OCI-LY1 (cell line): Measurements from ENCODE around the gene POU4F3.

Experiments
- H2AFZ ChIP-seq: fragments of 200-600 bp; sonication (generic), shearing (Covaris generic); 2 replicates; pipeline ENCODE4 v1.6.0; 2014; ENCODE audit warnings: antibody characterized with exemption, mild to moderate bottlenecking, low read length
- H3F3A ChIP-seq: fragments of 200-600 bp; sonication (generic), shearing (Covaris generic); 2 replicates; pipeline ENCODE4 v1.6.0; 2014; ENCODE audit warnings: mild to moderate bottlenecking, antibody characterized with exemption, low read length, moderate library complexity; ENCODE audit not compliant: insufficient read depth
- H3K27ac ChIP-seq: fragments of 200-600 bp; sonication (generic); 2 replicates; pipeline ENCODE4 v1.5.1; 2014; ENCODE audit warnings: low read length, mixed run types, mild to moderate bottlenecking, low read depth; ENCODE audit not compliant: poor library complexity, severe bottlenecking
- H3K27me3 ChIP-seq: fragments of 200-600 bp; sonication (generic); 2 replicates; pipeline ENCODE4 v1.6.0; 2014; ENCODE audit warnings: antibody characterized with exemption, mild to moderate bottlenecking, low read length, moderate library complexity; ENCODE audit not compliant: insufficient read depth
- H3K36me3 ChIP-seq: fragments of 200-600 bp; sonication (generic); 2 replicates; pipeline ENCODE4 v1.6.1; 2014; ENCODE audit warnings: mild to moderate bottlenecking, antibody characterized with exemption, low read length, moderate library complexity, mixed read lengths; ENCODE audit not compliant: insufficient read depth
- H3K4me1 ChIP-seq: fragments of 200-600 bp; sonication (generic); 2 replicates; pipeline ENCODE4 v1.5.1; 2014; ENCODE audit warnings: mild to moderate bottlenecking, low read length, moderate library complexity; ENCODE audit not compliant: insufficient read depth, severe bottlenecking
- H3K4me2 ChIP-seq: fragments of 200-600 bp; sonication (generic), shearing (Covaris generic); 2 replicates; pipeline ENCODE4 v1.6.1; 2014; ENCODE audit warnings: low read length
- H3K4me3 ChIP-seq: fragments of 200-600 bp; sonication (generic); 2 replicates; pipeline ENCODE4 v1.5.1; 2014; ENCODE audit warnings: low read length, low read depth, mild to moderate bottlenecking, mixed read lengths; ENCODE audit not compliant: poor library complexity, severe bottlenecking
- H3K79me2 ChIP-seq: fragments of 200-600 bp; shearing (Covaris generic); 2 replicates; pipeline ENCODE4 v1.6.1; 2016; ENCODE audit warnings: mixed run types, low read length, mixed read lengths; ENCODE audit not compliant: insufficient read depth
- H3K9ac ChIP-seq: fragments of 200-600 bp; sonication (generic), shearing (Covaris generic); 2 replicates; pipeline ENCODE4 v1.6.1; 2014; ENCODE audit warnings: mild to moderate bottlenecking, low read length, mixed read lengths
- H3K9me2 ChIP-seq: fragments of 200-600 bp; sonication (generic), shearing (Covaris generic); 2 replicates; pipeline ENCODE4 v1.6.1; 2014; ENCODE audit warnings: low read depth, mild to moderate bottlenecking, low read length, mixed read lengths
- H3K9me3 ChIP-seq: fragments of 200-600 bp; shearing (Covaris generic); 2 replicates; pipeline ENCODE4 v1.6.1; 2014; ENCODE audit warnings: low read length, mixed read lengths
- H4K20me1 ChIP-seq: fragments of 200-600 bp; sonication (generic), shearing (Covaris generic); 2 replicates; pipeline ENCODE4 v1.6.0; 2016; ENCODE audit warnings: mild to moderate bottlenecking, low read length; ENCODE audit not compliant: insufficient read depth
- CTCF ChIP-seq: fragments of 200-600 bp; sonication (generic), shearing (Covaris generic); IDR thresholded peaks from 2 replicates; pipeline ENCODE4 v1.5.1; 2017; ENCODE audit warnings: mild to moderate bottlenecking, antibody characterized with exemption, low read length, moderate library complexity, mixed read lengths
- EZH2 ChIP-seq: fragments of 200-600 bp; sonication (generic), shearing (Covaris generic); IDR thresholded peaks from 2 replicates; pipeline ENCODE4 v1.8.0; 2017; ENCODE audit warnings: borderline replicate concordance, mixed run types, mild to moderate bottlenecking, antibody characterized with exemption, low read length, moderate library complexity, mixed read lengths

The POU4F3 gene

GRCh38 chr5:146368137-146368536 lies 29.5 kb downstream of the POU4F3 start:
- no peak for TF ChIP-seq EZH2
- no peak for TF ChIP-seq CTCF
- Histone ChIP-seq H3K79me2 (no peaks in the 10 kb centered on the region), H3K9me3 (no peaks in the 10 kb centered on the region), H3K4me3 (no peak overlapping the region), H3K9ac (no peak overlapping the region), H3K27me3 (no peaks in the 10 kb centered on the region), H3K9me2 (no peaks in the 10 kb centered on the region), H2AFZ (no peak overlapping the region), H3K4me2 (no peak overlapping the region), H3K27ac (no peak overlapping the region), H4K20me1 (no peaks in the 10 kb centered on the region), H3K36me3 (no peaks in the 10 kb centered on the region), H3K4me1 (no peaks in the 10 kb centered on the region), H3F3A (no peaks in the 10 kb centered on the region)

GRCh38 chr5:146369691-146370090 lies 31.1 kb downstream of the POU4F3 start:
- no peaks in the 10 kb centered on the region for H3K9me3 ChIP-seq
- no peak overlapping the region for H2AFZ ChIP-seq
- no peaks in the 10 kb centered on the region for H3F3A ChIP-seq
- no peak overlapping the region for H3K9ac ChIP-seq
- H3K79me2 ChIP-seq = no peaks in the 10 kb centered on the region
- no peaks in the 10 kb centered on the region for H3K36me3 ChIP-seq
- H4K20me1 ChIP-seq = no peaks in the 10 kb centered on the region
- no peak for TF ChIP-seq EZH2
- TF ChIP-seq CTCF = no peak
- H3K4me2 ChIP-seq = no peak overlapping the region
- no peak overlapping the region for H3K4me3 ChIP-seq
- no peaks in the 10 kb centered on the region for H3K9me2 ChIP-seq
- H3K27me3 ChIP-seq = no peaks in the 10 kb centered on the region
- H3K4me1 ChIP-seq = no peaks in the 10 kb centered on the region
- H3K27ac ChIP-seq = no peak overlapping the region

GRCh38 chr5:146376821-146377220 lies 38.2 kb downstream of the POU4F3 start:
- no peaks in the 10 kb centered on the region for H3K4me1 ChIP-seq
- H3K9me3 ChIP-seq = no peaks in the 10 kb centered on the region
- no peaks in the 10 kb centered on the region for H3K79me2 ChIP-seq
- 0 out of 2 replicates have a peak, but pooled peaks cover 5% of the 10 kb centered on the region for H3K27me3 ChIP-seq
- no peaks in the 10 kb centered on the region for H3K36me3 ChIP-seq
- TF ChIP-seq EZH2 (no peak), CTCF (no peak)
- no peak overlapping the region for H2AFZ ChIP-seq
- H3K9ac ChIP-seq = no peak overlapping the region
- H3K4me3 ChIP-seq = no peak overlapping the region
- H3K27ac ChIP-seq = no peak overlapping the region
- no peaks in the 10 kb centered on the region for H4K20me1 ChIP-seq
- H3K4me2 ChIP-seq = no peak overlapping the region
- no peaks in the 10 kb centered on the region for H3K9me2 ChIP-seq
- H3F3A ChIP-seq = no peaks in the 10 kb centered on the region
